HG02763 (cell line): Measurements from ENCODE around the gene TMEM176B.

Experiments
- ATAC-seq: cut with Tn5 transposase; IDR thresholded peaks from one replicate; pipeline ENCODE4 v1.9.1; 2021; ENCODE audit warnings: mild to moderate bottlenecking, moderate library complexity; ENCODE audit not compliant: unreplicated experiment

The TMEM176B gene

GRCh38 chr7:150799741-150800580, at the start of gene TMEM176B:
Gene TMEM176B (minus strand): TSS chr7:150800364. CDS start chr7:150796569, 3,795 bp downstream.
- no peak for ATAC-seq

GRCh38 chr7:150849204-150849775, 49.1 kb upstream of the TMEM176B start:
- ATAC-seq, result no peak

- no peak for ATAC-seq
These were observed 48.5 kb upstream of the TMEM176B start for GRCh38 chr7:150848561-150849115.

GRCh38 chr7:150848111-150848510, 47.9 kb upstream of the TMEM176B start:
- no peak for ATAC-seq

- ATAC-seq, result no peak
These were observed 47.4 kb upstream of the TMEM176B start for GRCh38 chr7:150847536-150847935.

- ATAC-seq, result no peak
These were observed 46.3 kb upstream of the TMEM176B start for GRCh38 chr7:150846291-150847115.

GRCh38 chr7:150845421-150845861, 45.3 kb upstream of the TMEM176B start:
- ATAC-seq, result no peak

- ATAC-seq, result no peak
These were observed 42.6 kb upstream of the TMEM176B start for GRCh38 chr7:150842716-150843115.

GRCh38 chr7:150842018-150842417, 41.9 kb upstream of the TMEM176B start:
- no peak for ATAC-seq

- ATAC-seq, result no peak
These were observed 38.9 kb upstream of the TMEM176B start for GRCh38 chr7:150838965-150839650.

GRCh38 chr7:150835702-150836280, 35.6 kb upstream of the TMEM176B start:
- ATAC-seq, result no peak

- ATAC-seq, result no peak
These were observed 34.9 kb upstream of the TMEM176B start for GRCh38 chr7:150835019-150835418.

- no peak for ATAC-seq
These were observed 31.7 kb upstream of the TMEM176B start for GRCh38 chr7:150831851-150832250.

GRCh38 chr7:150830937-150831336, 30.8 kb upstream of the TMEM176B start:
- ATAC-seq, result no peak

- no peak for ATAC-seq
These were observed 29.3 kb upstream of the TMEM176B start for GRCh38 chr7:150829426-150829825.

GRCh38 chr7:150828384-150828783, 28.2 kb upstream of the TMEM176B start:
- ATAC-seq, result no peak

- ATAC-seq, result no peak
These were observed 26.1 kb upstream of the TMEM176B start for GRCh38 chr7:150826061-150826849.

- no peak for ATAC-seq
These were observed 24.4 kb upstream of the TMEM176B start for GRCh38 chr7:150824379-150825177.
